NCI-H2107 treated with DMSO at 0.1 percent for 48 hours (cell line): ENCODE results near the gene C1R.

ENCODE experiments used
- DNase-seq: peaks from one replicate; lab custom pipeline; 2025; ENCODE audit not compliant: unreplicated experiment; lab: John Stamatoyannopoulos, UW

C1R gene

GRCh38 chr12:7100239-7100638 lies 8.0 kb upstream of the C1R start:
- peak; percentile 54 for DNase-seq

- peak; percentile 95 for DNase-seq
Measured at GRCh38 chr12:7099290-7099996, 7.2 kb upstream of the C1R start.

DNA sequence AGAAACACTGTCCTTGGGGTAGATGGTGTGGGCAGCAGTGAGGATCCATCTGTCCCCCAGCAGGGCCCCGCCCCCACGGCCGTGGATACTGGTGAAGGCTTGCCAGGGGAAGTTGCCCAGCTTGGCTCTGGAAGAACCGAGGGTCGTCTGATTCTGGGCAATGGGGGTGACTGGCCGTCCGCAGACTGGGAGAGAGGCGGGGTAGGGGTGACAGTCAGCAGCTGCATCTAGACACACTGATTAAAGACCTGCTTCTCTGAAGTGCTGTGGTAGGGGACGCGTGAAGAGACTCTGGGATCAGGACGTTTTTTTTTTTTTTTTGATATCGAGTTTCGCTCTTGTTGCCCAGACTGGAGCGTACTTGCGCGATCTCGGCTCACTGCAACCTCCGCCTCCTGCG lies 4.7 kb upstream of the C1R start:
- peak; percentile 84 for DNase-seq

DNA sequence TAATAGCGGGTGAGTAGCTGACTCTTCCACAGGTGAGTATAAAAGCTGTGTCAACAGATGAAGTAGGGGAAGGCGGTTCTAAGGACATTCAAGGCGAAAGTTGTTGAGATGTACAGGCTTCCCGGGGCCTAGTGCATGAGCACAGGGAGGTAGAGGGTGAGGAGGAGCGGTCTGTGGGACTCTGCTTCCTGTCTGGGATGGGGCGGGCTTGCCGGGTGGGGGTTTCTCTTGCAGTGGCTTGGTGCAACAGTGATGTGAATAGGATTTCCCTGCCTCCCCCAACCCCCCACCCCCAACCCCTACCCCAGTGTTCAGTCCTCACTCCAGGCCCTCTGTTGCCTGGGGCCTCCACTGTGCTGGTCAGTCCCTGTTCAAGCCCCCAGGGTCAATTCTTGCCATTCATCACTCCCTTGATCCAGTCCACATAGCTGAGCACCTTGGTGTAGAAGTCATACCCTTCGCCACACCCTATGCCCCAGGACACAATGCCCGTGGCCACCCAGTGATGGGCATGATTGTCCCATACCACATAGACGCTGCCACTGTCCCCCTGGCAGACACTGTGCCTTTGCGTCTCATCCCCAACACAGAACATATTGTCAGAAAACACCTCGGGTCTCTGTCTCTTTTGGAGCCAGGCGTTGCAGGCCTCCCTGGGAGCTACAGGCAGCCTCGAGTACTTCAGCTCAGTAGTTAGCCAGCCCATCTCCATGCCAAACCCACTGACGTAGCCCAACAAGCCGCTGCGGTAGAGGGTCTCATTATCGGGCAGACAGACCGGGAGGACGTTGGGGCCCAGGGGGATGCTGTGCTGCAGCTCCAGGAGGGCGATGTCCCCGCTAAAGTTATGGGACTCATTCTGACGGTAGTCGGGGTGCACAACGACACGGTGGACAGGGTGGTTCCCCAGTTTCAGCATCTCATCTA lies 4.0 kb upstream of the C1R start:
- no peak for DNase-seq

- DNase-seq, result no peak
Measured at GRCh38 chr12:7093892-7094291, 1.6 kb upstream of the C1R start.

DNA sequence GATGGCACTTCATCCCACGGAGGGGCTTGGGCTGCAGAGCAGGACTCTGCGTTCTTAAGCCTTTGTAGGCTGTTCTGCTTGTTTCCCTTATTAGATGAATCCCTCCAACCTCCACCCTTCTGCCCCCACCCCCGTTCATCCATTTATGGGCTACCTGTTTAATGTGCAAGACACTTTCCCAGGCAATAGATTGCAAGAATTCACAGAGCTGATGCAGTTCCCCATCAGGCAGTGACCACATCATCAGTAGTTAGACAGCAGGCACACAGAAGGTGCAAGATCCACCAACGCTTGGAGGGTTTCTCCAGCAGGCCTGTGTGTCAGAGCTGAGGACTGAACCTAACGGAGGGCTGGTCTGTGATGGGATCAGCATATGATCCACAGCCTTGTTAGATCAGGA lies 1.2 kb upstream of the C1R start:
- no peak for DNase-seq

DNA sequence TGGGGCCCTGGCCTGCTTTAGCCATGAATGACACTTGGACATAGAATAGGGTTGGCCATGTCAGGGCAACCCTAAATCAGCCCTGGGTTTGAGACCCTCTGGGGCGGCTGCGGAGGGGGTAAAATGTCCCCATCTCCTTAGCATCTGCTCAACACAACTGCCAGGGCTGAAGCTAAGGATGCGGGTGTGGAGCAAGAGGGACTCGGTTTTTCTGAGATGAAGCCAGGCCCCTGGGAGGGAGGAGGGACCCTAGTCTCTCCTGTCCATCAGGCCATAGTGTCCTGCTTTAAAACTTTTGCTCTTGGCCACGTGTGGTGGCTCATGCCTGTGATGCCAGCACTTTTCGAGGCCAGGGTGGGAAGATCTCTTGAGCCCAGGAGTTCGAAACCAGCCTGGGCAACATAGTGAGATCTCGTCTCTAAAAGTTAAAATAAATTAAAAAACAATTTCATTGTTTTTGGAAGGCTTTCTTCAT lies 778 bp upstream of the C1R start:
- DNase-seq, result no peak

- DNase-seq, result no peak
Measured at GRCh38 chr12:7091660-7092228, 501 bp downstream of the C1R start.

DNA sequence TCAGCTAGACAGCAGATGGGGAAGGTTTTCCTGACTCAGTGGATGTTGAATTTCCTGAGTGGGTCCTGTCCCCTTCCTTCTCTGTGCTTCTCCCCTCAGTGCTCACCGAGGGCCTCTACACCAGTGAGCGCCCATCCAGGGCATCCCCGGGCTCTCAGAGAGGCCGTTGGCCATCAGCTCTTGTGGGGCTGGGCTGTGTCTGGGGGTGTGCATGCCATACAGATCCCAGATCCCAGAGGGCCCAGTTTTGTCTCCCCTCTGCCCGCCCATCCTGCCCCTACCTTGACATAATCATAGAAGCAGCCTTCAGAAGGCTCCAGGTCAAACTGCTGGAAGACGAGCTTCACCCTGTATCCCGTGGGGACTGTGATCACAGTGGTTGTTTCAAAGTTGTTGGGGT lies 1.1 kb downstream of the C1R start:
- no peak for DNase-seq

- DNase-seq, result no peak
Measured at GRCh38 chr12:7090222-7090998, 1.8 kb downstream of the C1R start.

GRCh38 chr12:7089196-7089871 lies 2.9 kb downstream of the C1R start:
- no peak for DNase-seq

GRCh38 chr12:7083125-7083524 lies 9.1 kb downstream of the C1R start:
- DNase-seq, result no peak

- DNase-seq, result no peak
Measured at GRCh38 chr12:7081037-7081436, 11.2 kb downstream of the C1R start.

GRCh38 chr12:7079826-7080125 lies 12.5 kb downstream of the C1R start:
- no peak for DNase-seq

GRCh38 chr12:7078163-7078562 lies 14.1 kb downstream of the C1R start:
- no peak for DNase-seq

DNA sequence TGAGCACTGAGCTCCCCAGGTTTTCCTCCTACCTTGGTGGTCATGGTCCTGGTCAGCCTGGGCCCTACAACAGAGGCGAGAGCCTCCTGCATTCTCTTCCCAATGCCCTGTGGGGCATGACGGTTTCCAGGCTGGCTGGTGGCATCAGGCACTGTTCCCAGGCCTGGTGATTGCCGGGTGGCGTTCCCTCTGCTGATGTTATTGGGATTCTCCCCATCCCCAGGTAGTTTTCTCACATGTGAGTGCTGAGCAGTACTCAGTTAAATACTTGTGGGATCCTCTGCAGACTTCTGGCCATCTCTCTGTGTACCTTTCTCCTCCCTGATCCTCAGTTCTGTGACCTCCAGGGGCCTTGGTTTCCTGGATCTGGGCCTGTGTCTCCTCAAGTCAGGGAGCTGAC lies 15.8 kb downstream of the C1R start:
- no peak for DNase-seq

DNA sequence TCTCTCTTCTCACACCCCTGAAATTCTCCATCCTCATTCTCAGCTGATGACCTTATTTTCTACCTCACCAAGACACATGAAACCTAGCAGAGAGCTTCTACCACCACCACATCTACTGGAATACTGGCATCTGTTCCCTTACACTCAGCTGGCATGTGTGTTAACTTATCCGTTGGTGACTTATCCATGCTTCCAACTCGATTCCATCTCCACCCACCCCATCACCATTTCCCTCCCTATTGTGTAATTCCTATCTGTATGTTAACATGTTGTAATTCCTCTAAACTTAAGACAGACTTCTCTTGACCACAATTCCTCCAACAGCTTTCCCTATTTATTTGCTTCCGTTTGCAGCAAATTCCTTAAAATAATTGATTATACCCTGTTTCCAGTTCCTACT lies 16.3 kb downstream of the C1R start:
- DNase-seq, result no peak

- DNase-seq, result no peak
Measured at GRCh38 chr12:7075518-7075917, 16.7 kb downstream of the C1R start.

DNA sequence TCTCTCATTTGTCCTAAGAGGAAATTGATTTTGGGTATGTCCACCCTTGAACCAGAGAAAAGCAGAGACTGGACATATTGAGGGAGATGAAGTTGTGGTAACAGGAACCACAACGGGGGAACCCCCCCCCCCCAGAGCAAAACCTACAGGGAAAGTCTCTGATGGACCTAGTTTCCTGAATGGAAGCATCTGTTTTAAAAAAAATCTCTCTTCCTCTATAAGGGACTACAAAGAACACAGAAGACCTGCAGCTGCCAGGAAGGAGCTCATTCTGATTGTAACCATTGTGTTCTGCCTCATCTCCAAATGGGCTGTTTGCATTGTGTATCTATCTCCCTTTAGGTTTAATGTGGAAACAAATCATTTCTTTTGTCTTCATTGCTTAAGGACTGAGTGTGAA lies 18.3 kb downstream of the C1R start:
- no peak for DNase-seq

GRCh38 chr12:7072554-7072953 lies 19.7 kb downstream of the C1R start:
- DNase-seq, result no peak

DNA sequence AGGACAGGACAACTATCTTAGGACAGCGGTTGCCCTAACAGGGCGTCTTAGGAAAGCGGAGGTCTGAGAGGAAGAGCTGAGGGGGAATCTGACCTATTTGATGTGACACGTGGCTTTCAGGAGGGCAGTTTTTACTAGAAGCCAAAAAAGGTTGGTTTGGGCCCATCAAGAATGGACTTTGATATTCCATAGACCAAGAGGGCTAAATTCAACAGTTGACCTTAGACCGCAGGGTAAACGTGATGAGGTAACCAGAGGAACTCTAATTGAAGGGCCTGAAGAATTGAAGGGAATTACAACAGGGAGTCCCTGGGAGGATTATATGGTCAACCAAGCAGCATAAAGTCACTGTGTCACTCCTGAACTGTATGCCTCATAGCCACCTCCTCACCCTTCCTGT lies 20.2 kb downstream of the C1R start:
- no peak for DNase-seq
